GM12878 (cell line): ENCODE measurements around the gene CYS1. TPM values are rescaled to one million over a fixed set of nuclear protein-coding genes. Genes with fewer than 3 reads are reported as not detected.
A peak's percentile ranks its signal among the peaks of the same experiment; 100 is the strongest.

Experiments
- ATAC-seq: fragments of 200-7000 bp; cut with Tn5 transposase; 3 replicates; pipeline ENCODE4 v1.9.1; 2020; ENCODE audit warnings: mild to moderate bottlenecking, moderate library complexity
- BruUV-seq: library from RNA; stranded (reverse); fragments of 400-500 nt; replicated peaks from 2 replicates; lab custom pipeline; 2021; lab: Mats Ljungman, UMichigan
- CTCF ChIA-PET: fragments of 300-600 bp; sonication (Branson Sonifier 250); formaldehyde crosslinking; extraction: SDS; loops from one replicate; lab custom pipeline; 2021; ENCODE audit warnings: inconsistent platforms; lab: Yijun Ruan, JAX
- POLR2A ChIA-PET: fragments of 350-600 bp; formaldehyde crosslinking; extraction: SDS; loops from one replicate; lab custom pipeline; 2021; ENCODE audit warnings: inconsistent platforms; lab: Charles Lee
- RAD21 ChIA-PET: fragments of 300-600 bp; sonication (Branson Sonifier 250); formaldehyde crosslinking; loops from one replicate; lab custom pipeline; 2023; ENCODE audit warnings: antibody characterized with exemption; ENCODE audit not compliant: unreplicated experiment; lab: Charles Lee
- SMC1A ChIA-PET: fragments of 300-600 bp; sonication (Branson Sonifier 250); formaldehyde crosslinking; loops from one replicate; lab custom pipeline; 2023; ENCODE audit not compliant: unreplicated experiment, uncharacterized antibody; lab: Charles Lee
- DNase-seq: peaks from one replicate; pipeline ENCODE4 v3.0.0-alpha.2; 2011; ENCODE audit warnings: low read depth, low spot score
- FAIRE-seq: peaks from 3 replicates; lab custom pipeline; 2011; peaks lifted over from hg19 to GRCh38; lab: Jason Lieb, UNC
- H2AFZ ChIP-seq: 2 replicates; pipeline ENCODE4 v1.6.0; 2011; ENCODE audit warnings: low read depth, low read length, control low read depth; ENCODE audit not compliant: control insufficient read depth
- H3K27ac ChIP-seq: 2 replicates; pipeline ENCODE4 v1.5.1; 2011; ENCODE audit warnings: control low read depth; ENCODE audit not compliant: control insufficient read depth, insufficient read depth
- H3K27me3 ChIP-seq, 2 experiments: replicated peaks in 1 of 2; 2 replicates each; pipeline versions ENCODE4 v1.6.0 to v1.6.1; 2011; ENCODE audit warnings: low read length in 1 of 2; ENCODE audit not compliant: control insufficient read depth in 2 of 2, insufficient read depth in 2 of 2
- H3K36me3 ChIP-seq, 2 experiments: 2 replicates each; pipeline ENCODE4 v1.5.1; 2011; ENCODE audit warnings: low read length in 1 of 2; ENCODE audit not compliant: control insufficient read depth in 2 of 2, insufficient read depth in 2 of 2
- H3K4me1 ChIP-seq: 2 replicates; pipeline ENCODE4 v1.6.1; 2011; ENCODE audit warnings: mild to moderate bottlenecking, low read length, moderate library complexity, mixed read lengths; ENCODE audit not compliant: control insufficient read depth, insufficient read depth
- H3K4me2 ChIP-seq: 2 replicates; pipeline ENCODE4 v1.6.0; 2011; ENCODE audit warnings: control low read depth; ENCODE audit not compliant: control insufficient read depth, insufficient read depth
- H3K4me3 ChIP-seq: fragments of 200-600 bp; sonication (generic); 2 replicates; pipeline ENCODE4 v1.5.1; 2016
- H3K79me2 ChIP-seq: 2 replicates; pipeline ENCODE4 v1.6.0; 2011; ENCODE audit warnings: low read length; ENCODE audit not compliant: control insufficient read depth, insufficient read depth
- H3K9ac ChIP-seq: 2 replicates; pipeline ENCODE4 v1.8.0; 2011; ENCODE audit warnings: low read length, control low read depth, mixed read lengths; ENCODE audit not compliant: control insufficient read depth, insufficient read depth
- H3K9me3 ChIP-seq: replicated peaks from 3 replicates; pipeline ENCODE4 v1.5.1; 2011; ENCODE audit warnings: mild to moderate bottlenecking, low read length; ENCODE audit not compliant: control insufficient read depth, insufficient read depth
- H4K20me1 ChIP-seq: 2 replicates; pipeline ENCODE4 v1.6.0; 2011; ENCODE audit not compliant: control insufficient read depth, insufficient read depth
- ASH2L ChIP-seq: fragments of 300-600, 200-600 bp; sonication (generic); IDR thresholded peaks from 2 replicates; pipeline ENCODE4 v1.6.1; 2017; ENCODE audit warnings: low read depth, mild to moderate bottlenecking, borderline replicate concordance
- CBX3 ChIP-seq: fragments of 200-600 bp; sonication (generic); IDR thresholded peaks from 2 replicates; pipeline ENCODE4 v1.6.1; 2016; ENCODE audit warnings: low read depth, borderline replicate concordance
- HCFC1 ChIP-seq: fragments of 150-350 bp; IDR thresholded peaks from 2 replicates; pipeline ENCODE4 v1.6.1; 2014; ENCODE audit warnings: low read length
- IKZF1 ChIP-seq: fragments of 450-650 bp; conservative IDR thresholded peaks from 2 replicates; pipeline ENCODE4 v1.6.1; 2017; ENCODE audit warnings: antibody characterized with exemption, mild to moderate bottlenecking
- POLR2A ChIP-seq: IDR thresholded peaks from 2 replicates; pipeline ENCODE4 v1.6.1; 2011; ENCODE audit warnings: low read depth, mild to moderate bottlenecking, low read length
- POU2F2 ChIP-seq: IDR thresholded peaks from 3 replicates; pipeline ENCODE4 v1.6.1; 2011; ENCODE audit warnings: low read depth, mild to moderate bottlenecking, low read length, borderline replicate concordance
- SMARCA5 ChIP-seq: fragments of 450-650 bp; IDR thresholded peaks from 2 replicates; pipeline ENCODE4 v1.6.1; 2017; ENCODE audit warnings: mild to moderate bottlenecking
- WGBS: methylation state at CpG from one replicate; pipeline ENCODE4 v1.1.6; 2016; ENCODE audit warnings: low lambda C conversion rate; ENCODE audit not compliant: insufficient replicate concordance, insufficient coverage; ENCODE audit errors: missing lambda C conversion rate; 5-methylcytosine and 5-hydroxymethylcytosine counted together
- in situ Hi-C: fragments of 300-500 bp; cut with MboI; formaldehyde crosslinking; loops from 9 replicates; pipeline ENCODE4 v1.14.3; 2018; ENCODE audit warnings: mixed read lengths
- intact Hi-C: fragments of 100-400 bp; cut with micrococcal nuclease; formaldehyde crosslinking; loops from one replicate; pipeline ENCODE4 v1.14.2; 2022; ENCODE audit not compliant: unreplicated experiment
- polyA plus RNA-seq, 11 experiments: library from polyadenylated mRNA; depleted of rRNA in 4 of 11; unstranded in 6 of 11; stranded (reverse) in 5 of 11; fragments of >200 nt; fragmentation: Nextera tagmentation in 4 of 11; fragmentation: Illumina TruSeq in 1 of 11; extraction: Ambion mirVana in 4 of 11; extraction: Trizol in 1 of 11; gene quantifications; 1 replicate in 1 of 11; 2 replicates in 10 of 11; pipeline versions ENCODE4 v1.2.1 to v1.2.3, GENCODE V29; 2011 to 2016; ENCODE audit warnings: inconsistent platforms in 2 of 11, missing spikeins in 2 of 11, low read depth in 1 of 11
- total RNA-seq, 4 experiments: library from RNA; depleted of rRNA in 3 of 4; stranded (reverse); fragments of >200 nt in 3 of 4; fragmentation: Illumina TruSeq in 1 of 4; extraction: Trizol in 1 of 4; gene quantifications; 2 replicates each; pipeline versions ENCODE4 v1.2.1 to v1.2.3, GENCODE V29; 2013 to 2021

CYS1 gene
- total and polyA plus RNA-seq, 10 of the 15 experiments (the other 5 are each of a cell fraction or from before 2014, with no cell fraction given), result 0.35 to 6.4 (median 2.5) TPM

DNA sequence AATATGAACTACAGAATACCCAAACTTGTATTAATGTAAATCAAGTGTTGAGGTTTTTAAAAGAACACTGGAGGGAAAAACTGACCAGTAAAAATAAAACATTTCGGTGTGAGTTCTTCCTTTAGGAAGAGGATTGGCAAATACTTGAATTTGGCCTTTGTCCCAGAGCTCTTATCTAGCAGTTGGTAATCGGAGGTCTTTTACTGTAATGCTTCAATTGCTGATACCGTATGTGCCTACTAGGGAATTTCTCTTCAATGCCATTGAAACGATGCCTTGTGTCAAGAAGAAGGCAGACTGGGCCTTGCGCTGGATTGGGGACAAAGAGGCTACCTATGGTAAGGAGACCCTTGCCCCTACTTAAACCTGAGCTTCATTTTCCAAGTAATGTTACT, 46.4 kb upstream of the CYS1 start:
- WGBS, result 90% methylated on average over 5 of the region's 5 CpGs
- no peak for FAIRE-seq

DNA sequence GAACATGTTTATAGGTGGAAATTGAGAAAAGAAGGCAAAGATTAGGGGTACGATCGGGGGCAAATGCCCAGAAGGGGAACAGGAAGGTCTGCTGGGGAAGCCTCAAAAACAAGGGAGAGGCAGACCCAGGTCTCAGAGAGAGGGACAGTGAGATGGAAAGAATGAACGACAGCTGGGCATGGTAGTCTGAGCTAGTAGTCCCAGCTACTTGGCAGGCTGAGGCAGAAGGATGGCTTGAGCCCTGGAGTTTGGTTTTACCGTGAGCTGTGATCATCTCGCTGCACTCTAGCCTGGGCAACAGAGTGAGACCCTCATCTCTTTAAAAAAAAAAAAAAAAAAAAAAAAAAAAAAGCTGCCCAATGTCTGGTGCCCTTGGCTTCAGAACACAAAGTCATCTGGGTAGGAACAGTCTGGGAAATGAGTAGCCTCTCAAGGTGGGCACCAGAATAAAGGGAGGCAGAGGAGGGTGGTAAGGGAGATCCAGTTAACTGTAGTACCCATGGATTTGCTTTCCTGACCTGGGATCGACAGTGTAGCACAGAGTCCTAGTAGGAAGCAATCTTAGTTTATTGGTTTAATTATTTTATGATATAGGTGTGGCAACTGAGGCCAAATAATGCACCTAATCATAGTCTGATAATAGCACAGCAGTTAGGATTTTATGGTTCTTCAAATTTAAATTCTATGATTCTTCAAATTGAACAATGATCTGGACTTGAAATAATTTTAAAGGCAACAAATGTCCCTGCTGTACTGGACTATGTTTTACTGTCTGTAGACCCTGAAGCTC, 45.8 kb upstream of the CYS1 start:
- Histone ChIP-seq H3K79me2 (peaks cover 64% of the 10 kb centered on the region), H3K9me3 (no peaks in the 10 kb centered on the region), H3K9ac (peak overlapping the region; percentile 31; the same call in 1 of the 2 replicates), H3K27me3 (no peaks in the 10 kb centered on the region), H3K4me1 (peaks cover 5% of the 10 kb centered on the region; the same call in 1 of the 2 replicates), H3K4me3 (peak overlapping the region; percentile 58; the same call in 1 of the 2 replicates), H2AFZ (no peak overlapping the region), H3K36me3 (peaks cover 11 to 15% of the 10 kb centered on the region in 2 experiments), H3K27ac (no peak overlapping the region), H3K4me2 (peak overlapping the region; percentile 36), H4K20me1 (no peaks in the 10 kb centered on the region)
- CTCF ChIA-PET, result interaction anchor here (0.8 to 5.5 kb wide), 23 partner anchors 8 to 542 kb away, joined by 3 to 151 read pairs (median 8); no protein-coding TSS in a partner anchor
- POLR2A ChIA-PET, result interaction anchor here (0.5 to 4.3 kb wide), 7 partner anchors 12 to 309 kb away, joined by 3 to 31 read pairs (median 4); no protein-coding TSS in a partner anchor
- in situ Hi-C loops, result no loop called here
- intact Hi-C loops, result loop anchor here (5.0 kb wide), 1 partner anchor 541 kb away; no protein-coding TSS in a partner anchor
- SMC1A ChIA-PET, result interaction anchor here (0.7 to 5.2 kb wide), 14 partner anchors 9 to 321 kb away, joined by 3 to 97 read pairs (median 6); partner anchors contain the start of genes CYS1 and HPCAL1
- BruUV-seq, result no TSS peak
- 82% methylated on average over 6 of the region's 6 CpGs for WGBS
- RAD21 ChIA-PET, result interaction anchor here (1.0 to 13.8 kb wide), 10 partner anchors 12 to 322 kb away, joined by 3 to 181 read pairs (median 10); partner anchors contain the start of genes CYS1, HPCAL1 and ODC1
- TF ChIP-seq POU2F2 (peak; percentile 31; the same call in 1 of the 3 replicates), SMARCA5 (no peak), ASH2L (no peak), CBX3 (no peak), POLR2A (peak; percentile 26; the same call in 1 of the 2 replicates)
- FAIRE-seq (no peak), DNase-seq (no peak), ATAC-seq (no peak)

More for the DNA sequence above, 46.4 kb upstream of the CYS1 start:
- Histone ChIP-seq H2AFZ (no peak overlapping the region), H3K9ac (no peak overlapping the region), H3K4me3 (no peak overlapping the region; the same call in 1 of the 2 replicates), H4K20me1 (no peaks in the 10 kb centered on the region)
- POLR2A ChIA-PET, result interaction anchor here (0.6 to 4.3 kb wide), 5 partner anchors 11 to 283 kb away, joined by 3 to 31 read pairs (median 4); no protein-coding TSS in a partner anchor
- intact Hi-C loops, result loop anchor here (5.0 kb wide), 1 partner anchor 541 kb away; no protein-coding TSS in a partner anchor
- TF ChIP-seq HCFC1 (no peak), IKZF1 (no peak)
- TF ChIP-seq, all 136 proteins: peak for 0
- Histone ChIP-seq H3K79me2 (peaks cover 58% of the 10 kb centered on the region), H3K27me3 (no peaks in the 10 kb centered on the region), H3K27ac (no peak overlapping the region), H3K4me1 (peaks cover 5% of the 10 kb centered on the region; the same call in 1 of the 2 replicates), H3K4me2 (peak overlapping the region; percentile 36), H3K36me3 (peaks cover 12 to 16% of the 10 kb centered on the region in 2 experiments), H3K9me3 (no peaks in the 10 kb centered on the region)
- in situ Hi-C loops, result no loop called here
- BruUV-seq, result no TSS peak
- no peak for DNase-seq
- no peak for ATAC-seq
- ChIA-PET SMC1A (interaction anchor here (0.5 to 5.2 kb wide), 10 partner anchors 8 to 308 kb away, joined by 3 to 97 read pairs (median 4); partner anchors contain the start of genes CYS1 and HPCAL1), RAD21 (interaction anchor here (1.9 to 13.8 kb wide), 7 partner anchors 11 to 308 kb away, joined by 4 to 181 read pairs (median 34); partner anchors contain the start of genes CYS1 and HPCAL1), CTCF (interaction anchor here (1.0 to 5.5 kb wide), 12 partner anchors 8 to 533 kb away, joined by 3 to 151 read pairs (median 10); no protein-coding TSS in a partner anchor)
